Measurements from ENCODE around the gene PRDM8. TPM values are rescaled to one million over a fixed set of nuclear protein-coding genes. Genes with fewer than 3 reads are reported as not detected.

PRDM8 gene
- total RNA-seq, 1 donor from 2014 or later, result 2.6 TPM

Other genes starting within 250 kb of the PRDM8 start
- gene ANTXR2, start 124.3 kb upstream of the PRDM8 start, total RNA-seq, result 197 TPM
- not detected for gene FGF5, start 69.2 kb downstream of the PRDM8 start, total RNA-seq
- gene CFAP299, start 138.2 kb downstream of the PRDM8 start, total RNA-seq, result not detected

Data from mesenteric fat pad (tissue), 1 donor.